Stromal cell of bone marrow (primary cell): Measurements from ENCODE around the gene PPP2R2D.
A peak's percentile ranks its signal among the peaks of the same experiment; 100 is the strongest.

Experiments
- DNase-seq: peaks from one replicate; pipeline ENCODE4 v3.0.0-alpha.2; 2012; ENCODE audit warnings: low read depth

The PPP2R2D gene

GRCh38 chr10:131900350-131901152, at the start of gene PPP2R2D:
TSS of gene PPP2R2D (plus strand) at chr10:131901008. CDS start at chr10:131901149, 141 bp downstream.
- peak; percentile 79 for DNase-seq

- DNase-seq = no peak
Measured at GRCh38 chr10:131851346-131851745, 49.5 kb upstream of the PPP2R2D start.

- no peak for DNase-seq
Measured at GRCh38 chr10:131852176-131852822, 48.5 kb upstream of the PPP2R2D start.

- no peak for DNase-seq
Measured at GRCh38 chr10:131852823-131853609, 47.8 kb upstream of the PPP2R2D start.

GRCh38 chr10:131853610-131853964, 47.2 kb upstream of the PPP2R2D start:
- no peak for DNase-seq

- DNase-seq = no peak
Measured at GRCh38 chr10:131854579-131855335, 46.1 kb upstream of the PPP2R2D start.

GRCh38 chr10:131855461-131856401, 45.1 kb upstream of the PPP2R2D start:
- no peak for DNase-seq

GRCh38 chr10:131856441-131857094, 44.2 kb upstream of the PPP2R2D start:
- DNase-seq = no peak

- no peak for DNase-seq
Measured at GRCh38 chr10:131857156-131858117, 43.4 kb upstream of the PPP2R2D start.

- no peak for DNase-seq
Measured at GRCh38 chr10:131858118-131858515, 42.7 kb upstream of the PPP2R2D start.

- DNase-seq = no peak
Measured at GRCh38 chr10:131858583-131859340, 42.0 kb upstream of the PPP2R2D start.

- no peak for DNase-seq
Measured at GRCh38 chr10:131859341-131860020, 41.3 kb upstream of the PPP2R2D start.

- no peak for DNase-seq
Measured at GRCh38 chr10:131860311-131860710, 40.5 kb upstream of the PPP2R2D start.

GRCh38 chr10:131860806-131861440, 39.9 kb upstream of the PPP2R2D start:
- DNase-seq = no peak

- DNase-seq = no peak
Measured at GRCh38 chr10:131862548-131862947, 38.3 kb upstream of the PPP2R2D start.

GRCh38 chr10:131865223-131865917, 35.4 kb upstream of the PPP2R2D start:
- no peak for DNase-seq

- DNase-seq = no peak
Measured at GRCh38 chr10:131866673-131867072, 34.1 kb upstream of the PPP2R2D start.
